ENCODE data around the gene EDRF1.

DNA sequence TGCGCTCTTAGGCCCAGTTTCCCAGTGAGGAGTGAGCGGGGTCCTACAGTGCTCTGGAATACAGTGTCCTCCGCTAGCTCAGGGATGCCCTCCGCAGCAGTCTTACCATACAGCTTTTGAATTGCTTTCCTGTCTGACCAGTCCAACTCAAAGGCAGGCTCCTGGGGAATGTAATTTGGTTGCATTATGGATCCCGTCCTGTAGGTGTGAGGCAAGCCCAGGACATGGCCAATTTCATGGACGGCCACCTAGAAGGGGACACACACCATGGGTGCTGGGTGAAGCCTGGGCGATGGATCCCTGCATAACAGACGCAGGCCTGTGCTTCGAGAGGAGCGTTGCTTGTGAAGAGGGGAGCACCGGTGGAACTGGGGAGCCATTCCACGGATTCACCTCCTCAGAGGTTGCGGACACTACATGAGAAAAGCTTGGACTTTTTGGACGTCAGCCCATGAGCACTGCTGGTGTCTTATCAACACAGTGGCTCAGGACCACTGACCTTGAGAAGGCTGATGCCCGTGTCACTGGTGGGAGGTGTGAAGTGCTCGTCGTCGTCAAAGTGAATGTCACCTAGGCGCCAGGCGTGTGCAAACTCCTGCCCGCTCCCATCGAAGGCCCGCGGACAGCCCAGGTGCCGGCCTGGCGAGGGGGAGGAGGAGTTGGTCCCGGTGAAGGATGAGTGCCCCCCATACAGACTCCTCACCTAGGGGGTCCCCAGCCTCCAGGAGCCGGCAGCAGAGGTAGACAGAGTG, 52.8 kb downstream of the EDRF1 start:
- TF ChIP-seq, protein P1, sequence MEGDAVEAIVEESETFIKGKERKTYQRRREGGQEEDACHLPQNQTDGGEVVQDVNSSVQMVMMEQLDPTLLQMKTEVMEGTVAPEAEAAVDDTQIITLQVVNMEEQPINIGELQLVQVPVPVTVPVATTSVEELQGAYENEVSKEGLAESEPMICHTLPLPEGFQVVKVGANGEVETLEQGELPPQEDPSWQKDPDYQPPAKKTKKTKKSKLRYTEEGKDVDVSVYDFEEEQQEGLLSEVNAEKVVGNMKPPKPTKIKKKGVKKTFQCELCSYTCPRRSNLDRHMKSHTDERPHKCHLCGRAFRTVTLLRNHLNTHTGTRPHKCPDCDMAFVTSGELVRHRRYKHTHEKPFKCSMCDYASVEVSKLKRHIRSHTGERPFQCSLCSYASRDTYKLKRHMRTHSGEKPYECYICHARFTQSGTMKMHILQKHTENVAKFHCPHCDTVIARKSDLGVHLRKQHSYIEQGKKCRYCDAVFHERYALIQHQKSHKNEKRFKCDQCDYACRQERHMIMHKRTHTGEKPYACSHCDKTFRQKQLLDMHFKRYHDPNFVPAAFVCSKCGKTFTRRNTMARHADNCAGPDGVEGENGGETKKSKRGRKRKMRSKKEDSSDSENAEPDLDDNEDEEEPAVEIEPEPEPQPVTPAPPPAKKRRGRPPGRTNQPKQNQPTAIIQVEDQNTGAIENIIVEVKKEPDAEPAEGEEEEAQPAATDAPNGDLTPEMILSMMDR (conservative IDR thresholded peaks at IDR 0.05), result no peak
- no peak for TF ChIP-seq ZFX (IDR thresholded peaks at IDR 0.05)
